GM19397 (cell line): ENCODE results near the gene MT1E.
A peak's percentile ranks its signal among the peaks of the same experiment; 100 is the strongest.
"Not testable (repeated sequence)": the region's sequence is repeated elsewhere in the genome, so short reads cannot be mapped to it uniquely, and the experiment has no call there.

ENCODE experiments used
- ATAC-seq: cut with Tn5 transposase; IDR thresholded peaks from one replicate; pipeline ENCODE4 v1.9.1; 2021; ENCODE audit warnings: mild to moderate bottlenecking, moderate library complexity; ENCODE audit not compliant: unreplicated experiment

The MT1E gene

GRCh38 chr16:56643080-56643778 lies 17.6 kb downstream of the MT1E start:
- peak; percentile 71 for ATAC-seq

DNA sequence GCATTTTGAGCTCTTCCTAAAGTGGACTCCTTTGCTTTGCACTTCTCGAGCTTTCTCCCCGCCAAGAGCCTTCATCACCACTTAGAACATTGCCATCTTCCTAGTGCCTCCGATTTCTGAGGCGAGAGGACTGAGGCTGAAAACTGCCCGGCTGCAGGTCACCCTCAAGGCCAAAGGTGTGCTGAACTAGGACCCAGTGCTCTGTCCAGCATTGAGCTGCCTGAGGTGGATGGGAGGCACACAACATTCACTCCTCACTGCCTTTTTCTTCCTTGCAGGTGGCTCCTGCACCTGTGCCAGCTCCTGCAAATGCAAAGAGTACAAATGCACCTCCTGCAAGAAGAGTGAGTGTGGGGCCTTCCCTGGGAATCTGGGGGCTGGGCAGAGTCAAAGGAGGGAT lies 18.3 kb downstream of the MT1E start:
- no peak for ATAC-seq

DNA sequence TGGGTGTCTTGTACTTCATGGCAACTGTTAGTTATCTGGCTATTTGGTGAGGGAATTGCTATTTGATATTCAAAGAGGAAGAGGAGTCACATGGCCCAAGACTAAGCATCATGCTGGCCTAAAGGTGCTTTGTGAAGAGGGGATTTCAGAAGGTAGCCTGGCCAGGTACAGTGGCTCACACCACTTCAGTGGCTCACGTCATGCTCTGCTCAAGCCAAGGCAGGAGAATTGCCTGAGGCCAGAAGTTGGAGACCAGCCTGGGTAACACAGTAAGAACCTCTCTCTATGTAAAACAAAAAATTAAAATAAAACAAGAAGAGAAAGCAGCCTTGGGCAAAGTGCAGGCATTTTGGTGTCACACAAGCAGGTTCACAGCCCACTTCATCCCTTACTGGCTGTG lies 19.7 kb downstream of the MT1E start:
- ATAC-seq: no peak

DNA sequence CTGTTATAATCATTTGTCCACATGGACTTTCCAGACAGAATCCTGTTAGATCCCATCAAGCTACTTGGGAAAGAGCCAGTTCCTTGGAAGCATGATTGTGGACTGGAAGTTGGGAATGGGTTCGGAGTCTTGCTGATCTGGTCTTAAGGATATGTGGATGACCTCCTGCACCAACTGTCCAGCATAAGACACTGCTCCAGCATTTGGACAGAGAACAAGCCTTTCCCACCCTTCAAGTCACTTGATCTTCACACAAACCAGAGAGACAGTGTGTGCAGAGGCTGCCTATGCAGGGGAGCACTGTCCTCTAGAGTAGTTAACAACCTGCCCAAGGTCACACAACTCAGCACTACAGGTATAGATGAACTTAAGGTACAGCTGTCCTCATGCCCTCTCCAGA lies 20.3 kb downstream of the MT1E start:
- no peak for ATAC-seq

DNA sequence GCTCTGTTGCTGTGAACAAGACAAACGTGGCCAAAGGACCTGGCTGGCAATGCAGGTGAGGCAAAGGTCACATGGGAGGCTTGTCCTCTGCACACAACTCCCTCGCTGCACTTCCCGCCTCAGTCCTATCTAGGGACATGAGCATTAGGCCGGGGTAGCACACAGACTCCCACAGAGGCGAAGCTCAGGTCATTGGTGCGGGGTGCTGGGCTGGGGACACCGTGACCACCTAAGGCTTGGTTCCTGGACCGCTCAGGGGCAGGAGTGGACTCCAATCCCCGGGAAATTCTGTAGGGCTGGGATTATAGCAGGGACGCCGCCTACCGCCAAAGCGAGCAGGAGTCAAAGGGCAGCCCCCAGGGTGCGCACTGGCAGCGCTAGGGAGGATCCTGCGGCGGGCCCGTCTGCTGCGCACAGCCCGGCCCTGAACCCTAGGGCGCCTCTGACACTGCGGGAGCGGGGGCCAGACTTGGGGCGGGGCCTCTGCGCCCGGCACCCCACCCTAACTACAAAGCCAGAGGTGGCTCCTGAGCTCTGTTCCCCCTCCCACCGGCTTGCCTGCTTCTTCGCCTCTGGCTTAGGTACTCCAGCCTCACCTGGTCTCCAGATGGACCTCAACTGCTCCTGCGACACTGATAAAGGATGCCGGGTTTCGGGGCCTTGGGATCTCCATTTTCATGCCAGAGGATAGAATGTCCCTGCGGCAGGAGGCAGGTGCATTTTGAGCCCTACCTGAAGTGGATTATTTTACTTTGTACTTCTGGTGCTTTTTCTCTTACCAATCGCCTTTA lies 22.3 kb downstream of the MT1E start:
- ATAC-seq: no peak

DNA sequence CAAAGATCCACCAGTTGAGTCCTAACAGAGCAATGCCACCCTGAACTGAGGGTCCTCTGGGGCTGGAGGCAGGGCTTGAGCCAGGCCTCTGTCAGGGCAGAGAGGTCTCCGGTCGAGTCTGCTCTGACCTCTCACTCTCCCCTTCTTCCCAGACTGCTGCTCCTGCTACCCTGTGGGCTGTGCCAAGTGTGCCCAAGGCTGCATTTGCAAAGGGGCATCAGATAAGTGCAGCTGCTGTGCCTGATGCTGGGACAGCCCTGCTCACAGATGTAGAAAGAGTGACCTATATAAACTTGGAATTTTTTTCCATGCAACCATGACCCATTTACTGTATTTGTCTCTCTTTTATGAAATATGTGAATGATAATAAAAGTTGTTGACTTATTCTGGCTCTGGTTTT lies 23.7 kb downstream of the MT1E start:
- ATAC-seq: no peak

DNA sequence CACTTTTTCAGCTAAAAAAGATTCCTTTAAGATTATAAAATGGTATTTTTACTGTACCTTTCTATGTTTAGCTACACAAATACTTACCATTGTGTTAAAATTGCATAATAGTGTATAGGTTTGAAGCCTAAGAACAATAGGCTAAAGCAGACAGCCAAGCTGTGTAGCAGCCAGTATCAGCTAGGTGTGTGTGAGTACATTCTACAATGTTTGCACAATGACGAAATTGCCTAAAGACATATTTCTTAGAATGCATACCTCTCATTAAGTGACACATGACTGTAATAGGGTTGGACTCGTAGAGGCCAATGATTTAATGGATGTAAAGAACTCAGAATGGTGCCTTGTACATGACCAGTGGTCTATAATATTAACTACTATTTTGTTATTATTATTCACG lies 24.2 kb downstream of the MT1E start:
- no peak for ATAC-seq

- ATAC-seq: no peak
These were observed 26.0 kb downstream of the MT1E start, which contains the start of gene MT1B for GRCh38 chr16:56651586-56651985. MT1B (plus strand) TSS chr16:56651886; CDS start chr16:56651954, 68 bp downstream.

GRCh38 chr16:56652600-56652999 lies 27.0 kb downstream of the MT1E start:
- ATAC-seq: no peak

DNA sequence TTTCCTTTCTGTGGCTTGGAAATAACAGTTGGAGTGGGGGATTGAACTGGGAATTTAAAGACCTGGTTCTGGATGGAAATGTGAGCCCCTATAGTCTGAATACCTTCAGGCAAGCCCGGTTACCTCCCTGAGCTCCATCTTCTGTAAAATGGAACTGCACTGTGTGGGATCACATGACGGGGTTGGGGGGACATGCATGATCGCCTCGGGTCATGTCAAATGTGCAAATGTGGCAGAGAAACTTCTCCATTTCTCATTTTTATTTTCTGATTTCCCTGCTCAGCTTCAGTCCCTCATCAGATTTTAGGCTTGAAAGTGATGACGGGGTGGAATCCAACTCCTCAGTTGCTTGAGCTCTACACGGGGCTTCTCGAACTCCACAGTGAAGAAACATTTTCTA lies 27.6 kb downstream of the MT1E start:
- ATAC-seq: no peak

- no peak for ATAC-seq
These were observed 32.2 kb downstream of the MT1E start, which contains the start of gene MT1F for GRCh38 chr16:56657555-56658326. MT1F (plus strand) TSS chr16:56657959; CDS start chr16:56658059, 100 bp downstream.

DNA sequence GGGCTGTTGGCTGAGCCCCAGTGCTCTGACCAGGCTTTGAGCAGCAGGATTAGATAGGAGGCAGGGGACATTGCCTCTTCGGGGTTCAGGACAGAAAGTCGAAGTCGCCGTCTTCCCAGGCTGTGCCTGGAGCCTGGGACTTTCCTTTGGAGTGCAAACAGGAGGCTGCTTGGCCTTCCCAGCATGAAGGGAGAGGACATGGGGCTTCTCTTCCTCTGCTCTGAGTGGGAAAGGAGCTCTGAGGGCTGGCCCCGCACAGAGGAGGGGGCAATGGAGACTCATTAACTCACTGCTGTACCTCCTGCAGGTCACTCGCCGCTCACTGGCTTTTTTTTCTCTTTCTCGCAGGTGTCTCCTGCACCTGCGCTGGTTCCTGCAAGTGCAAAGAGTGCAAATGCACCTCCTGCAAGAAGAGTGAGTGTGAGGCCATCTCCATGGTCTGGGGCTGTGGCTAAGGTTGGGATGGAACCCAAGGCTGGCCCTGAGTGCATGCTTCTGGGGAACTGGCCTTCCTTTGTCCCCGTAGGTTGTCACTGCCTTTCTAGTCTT lies 32.8 kb downstream of the MT1E start:
- ATAC-seq: no peak

- ATAC-seq: no peak
These were observed 37.1 kb downstream of the MT1E start for GRCh38 chr16:56662357-56663354.

DNA sequence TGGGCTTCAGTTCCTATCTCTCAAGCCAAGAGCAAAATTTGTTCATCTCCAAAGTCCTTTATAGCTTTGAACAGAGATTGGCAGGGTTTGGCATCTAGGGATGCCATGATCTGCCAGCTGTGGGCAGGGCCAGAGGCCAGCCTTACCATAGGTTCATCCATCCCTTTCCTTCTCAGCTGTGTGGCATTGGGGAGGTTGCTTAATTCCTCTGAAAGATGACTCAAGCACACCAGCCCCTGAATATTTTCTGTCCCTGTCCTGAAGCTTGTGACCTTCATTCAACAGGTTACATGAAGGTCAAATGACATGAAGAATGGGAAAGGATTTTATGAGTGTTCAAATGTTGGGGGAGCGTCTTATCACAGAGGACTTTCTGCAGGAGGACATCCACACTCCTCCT lies 38.9 kb downstream of the MT1E start:
- ATAC-seq: no peak

GRCh38 chr16:56665286-56666261 lies 40.0 kb downstream of the MT1E start:
- not testable (repeated sequence) for ATAC-seq

- no peak for ATAC-seq
These were observed 42.3 kb downstream of the MT1E start, which contains the start of gene MT1G for GRCh38 chr16:56667581-56668571. MT1G (minus strand) TSS chr16:56668065; CDS start chr16:56667993, 72 bp downstream.
